ENCODE results near the gene ARAP2. TPM values are rescaled to one million over a fixed set of nuclear protein-coding genes. Genes with fewer than 3 reads are reported as not detected.

The ARAP2 gene
- total RNA-seq, 5 donors from 2014 or later (not counting 1 experiment from before 2014, with no cell fraction given): 41.2 to 94.3 (median 61.0) TPM

- Histone ChIP-seq H3K4me1 (ENCODE audit: control insufficient read depth in 1 of 2, extremely low read depth in 1 of 2, insufficient read depth in 2 of 2, low read length in 2 of 2) (no peaks in the 10 kb centered on the region), H3K36me3 (ENCODE audit: control insufficient read depth in 2 of 2, extremely low read depth in 1 of 2, insufficient read depth in 1 of 2, low read length in 1 of 2) (peaks cover 0 to 33% of the 10 kb centered on the region in 2 donors), H3K27me3 (replicated peaks in 1 of 2; ENCODE audit: control insufficient read depth in 2 of 2, extremely low read depth in 1 of 2, insufficient read depth in 2 of 2, low read length in 1 of 2) (no peaks in the 10 kb centered on the region), H3K9me3 (no peaks in the 10 kb centered on the region), H3K4me3 (ENCODE audit: control insufficient read depth in 1 of 2, extremely low read depth in 1 of 2, low read length in 1 of 2) (no peak overlapping the region), H3K27ac (ENCODE audit: low read length) (no peak overlapping the region)
- ChIA-PET CTCF (no interaction called here), POLR2A (interaction anchor here in 1 of 2 donors (0.6 kb wide), 1 partner anchor 163 kb away, joined by 3 read pairs; no protein-coding TSS in a partner anchor)
- WGBS (ENCODE audit: insufficient coverage): 80% methylated on average over 1 of the region's 2 CpGs
- H3K27me3 Mint-ChIP-seq: no peaks in the 10 kb centered on the region
- peaks cover 40% of the 10 kb centered on the region for H3K36me3 Mint-ChIP-seq
- ATAC-seq (replicated peaks in 1 of 4) (no peak), DNase-seq (no peak)
- no peak overlapping the region for H3K27ac Mint-ChIP-seq
- no peak overlapping the region for H3K4me3 Mint-ChIP-seq
- no peaks in the 10 kb centered on the region for H3K4me1 Mint-ChIP-seq
- H3K9me3 Mint-ChIP-seq: no peaks in the 10 kb centered on the region
Observed at GRCh38 chr4:36128689-36129088, 115.6 kb downstream of the ARAP2 start.

- ChIA-PET POLR2A (no interaction called here), CTCF (no interaction called here)
- Mint-ChIP-seq H3K27me3 (no peaks in the 10 kb centered on the region), H3K27ac (no peak overlapping the region), H3K36me3 (peaks cover 47% of the 10 kb centered on the region), H3K9me3 (no peaks in the 10 kb centered on the region), H3K4me3 (no peak overlapping the region), H3K4me1 (peaks cover 0 to 2% (median 0%) of the 10 kb centered on the region in 3 donors)
- Histone ChIP-seq H3K36me3 (ENCODE audit: control insufficient read depth in 2 of 2, extremely low read depth in 1 of 2, insufficient read depth in 1 of 2, low read length in 1 of 2) (peaks cover 0 to 39% of the 10 kb centered on the region in 2 donors), H3K27ac (ENCODE audit: low read length) (no peak overlapping the region), H3K9me3 (no peaks in the 10 kb centered on the region), H3K27me3 (replicated peaks in 1 of 2; ENCODE audit: control insufficient read depth in 2 of 2, extremely low read depth in 1 of 2, insufficient read depth in 2 of 2, low read length in 1 of 2) (no peaks in the 10 kb centered on the region), H3K4me1 (ENCODE audit: control insufficient read depth in 1 of 2, extremely low read depth in 1 of 2, insufficient read depth in 2 of 2, low read length in 2 of 2) (no peaks in the 10 kb centered on the region), H3K4me3 (ENCODE audit: control insufficient read depth in 1 of 2, extremely low read depth in 1 of 2, low read length in 1 of 2) (no peak overlapping the region)
- ATAC-seq (replicated peaks in 1 of 4): no peak
- DNase-seq: no peak
- no CpG with 5 or more reads among the region's 1 CpG for WGBS (ENCODE audit: insufficient coverage)
Observed at GRCh38 chr4:36123906-36124305, 120.4 kb downstream of the ARAP2 start.

- Mint-ChIP-seq H3K4me1 (peaks cover 0 to 2% (median 0%) of the 10 kb centered on the region in 3 donors), H3K36me3 (peaks cover 49% of the 10 kb centered on the region), H3K27me3 (no peaks in the 10 kb centered on the region), H3K4me3 (no peak overlapping the region), H3K9me3 (no peaks in the 10 kb centered on the region), H3K27ac (no peak overlapping the region)
- Histone ChIP-seq H3K27me3 (replicated peaks in 1 of 2; ENCODE audit: control insufficient read depth in 2 of 2, extremely low read depth in 1 of 2, insufficient read depth in 2 of 2, low read length in 1 of 2) (no peaks in the 10 kb centered on the region), H3K9me3 (no peaks in the 10 kb centered on the region), H3K36me3 (ENCODE audit: control insufficient read depth in 2 of 2, extremely low read depth in 1 of 2, insufficient read depth in 1 of 2, low read length in 1 of 2) (peaks cover 0 to 35% of the 10 kb centered on the region in 2 donors), H3K4me3 (ENCODE audit: control insufficient read depth in 1 of 2, extremely low read depth in 1 of 2, low read length in 1 of 2) (no peak overlapping the region), H3K4me1 (ENCODE audit: control insufficient read depth in 1 of 2, extremely low read depth in 1 of 2, insufficient read depth in 2 of 2, low read length in 2 of 2) (no peaks in the 10 kb centered on the region), H3K27ac (ENCODE audit: low read length) (no peak overlapping the region)
- WGBS (ENCODE audit: insufficient coverage): no CpG with 5 or more reads among the region's 3 CpGs
- DNase-seq (no peak), ATAC-seq (replicated peaks in 1 of 4) (no peak)
- CTCF ChIA-PET: no interaction called here
- POLR2A ChIA-PET: no interaction called here
Observed at GRCh38 chr4:36115312-36115711, 129.0 kb downstream of the ARAP2 start.

GRCh38 chr4:36111172-36111571 lies 133.1 kb downstream of the ARAP2 start:
- POLR2A ChIA-PET: no interaction called here
- no peaks in the 10 kb centered on the region for H3K4me1 ChIP-seq (ENCODE audit: control insufficient read depth in 1 of 2, extremely low read depth in 1 of 2, insufficient read depth in 2 of 2, low read length in 2 of 2)
- no peak overlapping the region for H3K27ac Mint-ChIP-seq

GRCh38 chr4:36099509-36099908 lies 144.8 kb downstream of the ARAP2 start:
- Histone ChIP-seq H3K4me3 (ENCODE audit: control insufficient read depth in 1 of 2, extremely low read depth in 1 of 2, low read length in 1 of 2) (no peak overlapping the region), H3K27me3 (replicated peaks in 1 of 2; ENCODE audit: control insufficient read depth in 2 of 2, extremely low read depth in 1 of 2, insufficient read depth in 2 of 2, low read length in 1 of 2) (no peaks in the 10 kb centered on the region), H3K9me3 (no peaks in the 10 kb centered on the region), H3K36me3 (ENCODE audit: control insufficient read depth in 2 of 2, extremely low read depth in 1 of 2, insufficient read depth in 1 of 2, low read length in 1 of 2) (peaks cover 0 to 29% of the 10 kb centered on the region in 2 donors), H3K27ac (ENCODE audit: low read length) (no peak overlapping the region), H3K4me1 (ENCODE audit: control insufficient read depth in 1 of 2, extremely low read depth in 1 of 2, insufficient read depth in 2 of 2, low read length in 2 of 2) (no peaks in the 10 kb centered on the region)
- no CpG with 5 or more reads among the region's 3 CpGs for WGBS (ENCODE audit: insufficient coverage)
- ATAC-seq (replicated peaks in 1 of 4) (peak in 1 of 4 experiments; percentile 19), DNase-seq (no peak)
- ChIA-PET CTCF (no interaction called here), POLR2A (no interaction called here)
- Mint-ChIP-seq H3K27ac (no peak overlapping the region), H3K4me3 (no peak overlapping the region), H3K4me1 (peaks cover 0 to 6% (median 4%) of the 10 kb centered on the region in 3 donors), H3K36me3 (peaks cover 65% of the 10 kb centered on the region), H3K27me3 (no peaks in the 10 kb centered on the region), H3K9me3 (peaks cover 0 to 8% (median 5%) of the 10 kb centered on the region in 3 donors)

More at GRCh38 chr4:36111172-36111571, 133.1 kb downstream of the ARAP2 start:
- Mint-ChIP-seq H3K36me3 (peaks cover 38% of the 10 kb centered on the region), H3K9me3 (no peaks in the 10 kb centered on the region), H3K4me1 (no peaks in the 10 kb centered on the region), H3K4me3 (no peak overlapping the region), H3K27me3 (no peaks in the 10 kb centered on the region)
- ATAC-seq (replicated peaks in 1 of 4) (no peak), DNase-seq (no peak)
- H3K27ac ChIP-seq (ENCODE audit: low read length): no peak overlapping the region
- peaks cover 0 to 43% of the 10 kb centered on the region in 2 donors for H3K36me3 ChIP-seq (ENCODE audit: control insufficient read depth in 2 of 2, extremely low read depth in 1 of 2, insufficient read depth in 1 of 2, low read length in 1 of 2)
- no peak overlapping the region for H3K4me3 ChIP-seq (ENCODE audit: control insufficient read depth in 1 of 2, extremely low read depth in 1 of 2, low read length in 1 of 2)
- CTCF ChIA-PET: no interaction called here
- H3K9me3 ChIP-seq: no peaks in the 10 kb centered on the region
- H3K27me3 ChIP-seq (replicated peaks in 1 of 2; ENCODE audit: control insufficient read depth in 2 of 2, extremely low read depth in 1 of 2, insufficient read depth in 2 of 2, low read length in 1 of 2): no peaks in the 10 kb centered on the region

- no peaks in the 10 kb centered on the region for H3K9me3 ChIP-seq
- ATAC-seq (replicated peaks in 1 of 4) (no peak), DNase-seq (no peak)
- H3K27ac ChIP-seq (ENCODE audit: low read length): no peak overlapping the region
- peaks cover 0 to 2% (median 0%) of the 10 kb centered on the region in 3 donors for H3K9me3 Mint-ChIP-seq
- H3K27me3 Mint-ChIP-seq: no peaks in the 10 kb centered on the region
- peaks cover 0 to 49% of the 10 kb centered on the region in 2 donors for H3K36me3 ChIP-seq (ENCODE audit: control insufficient read depth in 2 of 2, extremely low read depth in 1 of 2, insufficient read depth in 1 of 2, low read length in 1 of 2)
- ChIA-PET POLR2A (no interaction called here), CTCF (no interaction called here)
- H3K4me3 ChIP-seq (ENCODE audit: control insufficient read depth in 1 of 2, extremely low read depth in 1 of 2, low read length in 1 of 2): no peak overlapping the region
- H3K27me3 ChIP-seq (replicated peaks in 1 of 2; ENCODE audit: control insufficient read depth in 2 of 2, extremely low read depth in 1 of 2, insufficient read depth in 2 of 2, low read length in 1 of 2): no peaks in the 10 kb centered on the region
- H3K4me1 ChIP-seq (ENCODE audit: control insufficient read depth in 1 of 2, extremely low read depth in 1 of 2, insufficient read depth in 2 of 2, low read length in 2 of 2): no peaks in the 10 kb centered on the region
- no CpG with 5 or more reads among the region's 2 CpGs for WGBS (ENCODE audit: insufficient coverage)
- H3K36me3 Mint-ChIP-seq: peaks cover 60% of the 10 kb centered on the region
- H3K4me3 Mint-ChIP-seq: no peak overlapping the region
- peaks cover 0 to 6% (median 0%) of the 10 kb centered on the region in 3 donors for H3K4me1 Mint-ChIP-seq
- H3K27ac Mint-ChIP-seq: no peak overlapping the region
Observed at GRCh38 chr4:36094995-36095394, 149.3 kb downstream of the ARAP2 start.

- H3K27me3 ChIP-seq (replicated peaks in 1 of 2; ENCODE audit: control insufficient read depth in 2 of 2, extremely low read depth in 1 of 2, insufficient read depth in 2 of 2, low read length in 1 of 2): no peaks in the 10 kb centered on the region
- Mint-ChIP-seq H3K36me3 (peaks cover 52% of the 10 kb centered on the region), H3K4me1 (no peaks in the 10 kb centered on the region), H3K27me3 (no peaks in the 10 kb centered on the region), H3K27ac (no peak overlapping the region), H3K4me3 (no peak overlapping the region), H3K9me3 (no peaks in the 10 kb centered on the region)
- no peak for ATAC-seq (replicated peaks in 1 of 4)
- ChIA-PET CTCF (no interaction called here), POLR2A (no interaction called here)
- WGBS (ENCODE audit: insufficient coverage): no CpG with 5 or more reads among the region's 9 CpGs
- no peaks in the 10 kb centered on the region for H3K9me3 ChIP-seq
- H3K36me3 ChIP-seq (ENCODE audit: control insufficient read depth in 2 of 2, extremely low read depth in 1 of 2, insufficient read depth in 1 of 2, low read length in 1 of 2): peaks cover 0 to 46% of the 10 kb centered on the region in 2 donors
- H3K27ac ChIP-seq (ENCODE audit: low read length): no peak overlapping the region
- H3K4me1 ChIP-seq (ENCODE audit: control insufficient read depth in 1 of 2, extremely low read depth in 1 of 2, insufficient read depth in 2 of 2, low read length in 2 of 2): no peaks in the 10 kb centered on the region
- no peak overlapping the region for H3K4me3 ChIP-seq (ENCODE audit: control insufficient read depth in 1 of 2, extremely low read depth in 1 of 2, low read length in 1 of 2)
- DNase-seq: no peak
Observed at GRCh38 chr4:36091997-36092396, 152.3 kb downstream of the ARAP2 start.

Measured in T-cell (primary cell).